ENCODE measurements around the gene AOX1. TPM values are rescaled to one million over a fixed set of nuclear protein-coding genes. Genes with fewer than 3 reads are reported as not detected.

The AOX1 gene
- total RNA-seq, 2 experiments from 2014 or later, result 0.45 to 0.79 TPM

DNA sequence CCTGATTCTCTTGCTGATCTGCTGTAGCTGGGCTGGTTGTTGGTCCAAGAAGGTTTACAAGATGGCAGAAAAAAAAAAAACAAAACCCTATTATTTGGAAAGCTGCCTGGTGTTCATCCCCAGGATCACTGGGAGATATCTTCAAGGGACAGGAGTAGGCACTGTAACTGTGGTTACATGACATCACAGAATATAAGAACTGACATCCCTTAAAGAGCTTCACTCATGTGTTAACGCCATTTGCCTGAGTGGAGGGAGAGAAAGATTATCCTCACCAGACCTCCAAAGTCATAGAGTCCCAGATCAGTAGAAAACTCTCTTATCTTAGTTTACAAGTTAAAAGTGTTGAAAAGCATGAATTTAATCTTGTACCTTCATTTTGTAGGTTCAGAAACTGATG is 130.6 kb downstream of the AOX1 start:
- no peak for DNase-seq
- no peaks in the 10 kb centered on the region for H3K27me3 Mint-ChIP-seq (ENCODE audit: low read depth)
- CTCF ChIA-PET, result interaction anchor here (1.0 kb wide), 1 partner anchor 12 kb away, joined by 3 read pairs; no protein-coding TSS in a partner anchor
- H3K4me3 Mint-ChIP-seq, result no peak overlapping the region
- H3K9me3 Mint-ChIP-seq, result no peaks in the 10 kb centered on the region
- intact Hi-C loops (cut with micrococcal nuclease), result no loop called here
- H3K36me3 Mint-ChIP-seq (ENCODE audit: low read depth), result no peaks in the 10 kb centered on the region
- H3K27ac Mint-ChIP-seq, result no peak overlapping the region
- H3K4me1 Mint-ChIP-seq (ENCODE audit: low read depth), result peaks cover 20% of the 10 kb centered on the region

Other genes starting within 250 kb of the AOX1 start
- 10 to 100 TPM in 1 of 2 experiments, 1 to 10 TPM in 1; 8.7 to 10.0 TPM for gene KCTD18, start 75.9 kb upstream of the AOX1 start, total RNA-seq
- gene SGO2, start 59.8 kb upstream of the AOX1 start, total RNA-seq, result 10 to 100 TPM; 39.7 to 40.0 TPM
- gene BZW1, start 225.9 kb downstream of the AOX1 start, total RNA-seq, result 100 to 1,000 TPM; 423 to 442 TPM